NB4 (cell line): Measurements from ENCODE around the gene CPD.
"Not testable (repeated sequence)": the region's sequence is repeated elsewhere in the genome, so short reads cannot be mapped to it uniquely, and the experiment has no call there.

Experiments
- DNase-seq: peaks from one replicate; pipeline ENCODE4 v3.0.0; 2010; ENCODE audit warnings: low read depth
- H3K4me3 ChIP-seq: one replicate; pipeline ENCODE4 v1.5.1; 2011; ENCODE audit warnings: mild to moderate bottlenecking, low read depth, low read length, moderate library complexity
- MYC ChIP-seq: IDR thresholded peaks from 2 replicates; pipeline ENCODE4 v1.6.1; 2011; ENCODE audit warnings: low read depth, low read length
- POLR2A ChIP-seq: IDR thresholded peaks from 2 replicates; pipeline ENCODE4 v1.6.1; 2011; ENCODE audit warnings: mild to moderate bottlenecking; ENCODE audit not compliant: insufficient read length; ENCODE audit errors: extremely low read depth
- TF ChIP-seq, protein P1 (sequence below): IDR thresholded peaks from 2 replicates; pipeline ENCODE4 v1.6.1; 2011; ENCODE audit warnings: low read depth, low read length
- TF ChIP-seq, protein P2 (sequence below): IDR thresholded peaks from one replicate; pipeline ENCODE4 v1.5.1; 2012; ENCODE audit warnings: low read depth, low read length

The CPD gene

GRCh38 chr17:30337393-30337999, 41.2 kb upstream of the CPD start:
- H3K4me3 ChIP-seq = no peak overlapping the region
- TF ChIP-seq POLR2A (no peak), MYC (no peak)
- TF ChIP-seq, protein P1, sequence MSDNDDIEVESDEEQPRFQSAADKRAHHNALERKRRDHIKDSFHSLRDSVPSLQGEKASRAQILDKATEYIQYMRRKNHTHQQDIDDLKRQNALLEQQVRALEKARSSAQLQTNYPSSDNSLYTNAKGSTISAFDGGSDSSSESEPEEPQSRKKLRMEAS = no peak
- TF ChIP-seq, protein P2, sequence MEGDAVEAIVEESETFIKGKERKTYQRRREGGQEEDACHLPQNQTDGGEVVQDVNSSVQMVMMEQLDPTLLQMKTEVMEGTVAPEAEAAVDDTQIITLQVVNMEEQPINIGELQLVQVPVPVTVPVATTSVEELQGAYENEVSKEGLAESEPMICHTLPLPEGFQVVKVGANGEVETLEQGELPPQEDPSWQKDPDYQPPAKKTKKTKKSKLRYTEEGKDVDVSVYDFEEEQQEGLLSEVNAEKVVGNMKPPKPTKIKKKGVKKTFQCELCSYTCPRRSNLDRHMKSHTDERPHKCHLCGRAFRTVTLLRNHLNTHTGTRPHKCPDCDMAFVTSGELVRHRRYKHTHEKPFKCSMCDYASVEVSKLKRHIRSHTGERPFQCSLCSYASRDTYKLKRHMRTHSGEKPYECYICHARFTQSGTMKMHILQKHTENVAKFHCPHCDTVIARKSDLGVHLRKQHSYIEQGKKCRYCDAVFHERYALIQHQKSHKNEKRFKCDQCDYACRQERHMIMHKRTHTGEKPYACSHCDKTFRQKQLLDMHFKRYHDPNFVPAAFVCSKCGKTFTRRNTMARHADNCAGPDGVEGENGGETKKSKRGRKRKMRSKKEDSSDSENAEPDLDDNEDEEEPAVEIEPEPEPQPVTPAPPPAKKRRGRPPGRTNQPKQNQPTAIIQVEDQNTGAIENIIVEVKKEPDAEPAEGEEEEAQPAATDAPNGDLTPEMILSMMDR = no peak
- no peak for DNase-seq

DNA sequence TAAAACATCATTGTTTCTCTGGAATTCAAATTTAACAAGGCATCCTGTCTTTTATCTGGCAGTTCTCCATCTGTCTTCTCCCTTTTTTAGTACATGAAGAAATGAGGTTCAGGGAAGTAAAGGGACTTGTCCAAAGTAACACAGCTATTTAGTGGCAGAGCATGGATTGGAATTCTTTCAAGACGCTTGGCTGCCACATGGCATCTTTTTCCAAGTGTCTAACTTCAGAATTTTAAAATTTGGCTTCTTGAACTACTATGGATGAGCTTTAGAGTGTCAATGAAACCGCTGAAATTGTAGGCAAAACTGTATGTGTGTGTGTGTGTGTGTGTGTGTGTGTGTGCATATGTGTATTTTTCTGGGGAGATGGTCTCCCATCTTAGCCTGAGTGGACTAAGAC, 39.6 kb upstream of the CPD start:
- no peak for DNase-seq
- no peak overlapping the region for H3K4me3 ChIP-seq
- TF ChIP-seq, protein P2 = no peak
- TF ChIP-seq, protein P1 = no peak
- TF ChIP-seq POLR2A (no peak), MYC (no peak)

- no peak for DNase-seq
- no peak overlapping the region for H3K4me3 ChIP-seq
- TF ChIP-seq POLR2A (no peak), MYC (no peak)
- TF ChIP-seq, protein P1 = no peak
- TF ChIP-seq, protein P2 = no peak
Observed at GRCh38 chr17:30340801-30341356, 37.8 kb upstream of the CPD start.

GRCh38 chr17:30341703-30342249, 37.0 kb upstream of the CPD start:
- DNase-seq = no peak
- TF ChIP-seq POLR2A (no peak), MYC (no peak)
- TF ChIP-seq, protein P1 = no peak
- TF ChIP-seq, protein P2 = no peak
- no peak overlapping the region for H3K4me3 ChIP-seq

- DNase-seq = not testable (repeated sequence)
Observed at GRCh38 chr17:30343244-30343643, 35.5 kb upstream of the CPD start.

DNA sequence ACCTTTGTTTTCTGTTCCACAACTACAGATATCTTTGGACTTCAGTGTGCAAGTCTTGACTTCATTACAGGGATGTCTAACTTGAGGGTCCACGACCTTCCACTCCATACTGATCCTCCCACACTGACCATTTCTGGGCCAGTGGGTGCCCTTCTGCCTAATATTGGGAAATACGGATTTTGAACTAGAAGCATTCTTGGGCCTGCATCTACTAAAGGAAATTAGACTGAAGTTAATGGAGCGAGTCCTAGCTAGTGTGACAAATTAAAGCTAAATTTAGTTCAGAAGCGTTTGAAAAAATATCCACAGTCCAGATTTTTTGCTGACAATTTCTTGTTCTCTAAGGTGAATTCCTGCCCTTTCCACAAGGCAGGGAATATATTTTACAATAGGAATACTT, 34.9 kb upstream of the CPD start:
- TF ChIP-seq, protein P1 = no peak
- no peak for TF ChIP-seq MYC
- TF ChIP-seq POLR2A = no peak
- TF ChIP-seq, protein P2 = no peak
- H3K4me3 ChIP-seq = no peak overlapping the region
- no peak for DNase-seq

More at GRCh38 chr17:30343244-30343643, 35.5 kb upstream of the CPD start:
- H3K4me3 ChIP-seq = not testable (repeated sequence)
